Neuronal stem cell (in vitro differentiated cells): ENCODE measurements around the gene MTFMT.
"Not testable (repeated sequence)": the region's sequence is repeated elsewhere in the genome, so short reads cannot be mapped to it uniquely, and the experiment has no call there.

Experiments used
- DNase-seq: peaks from one replicate; pipeline ENCODE4 v3.0.0-alpha.2; 2013; ENCODE audit warnings: low spot score
- H2AFZ ChIP-seq: one replicate; pipeline ENCODE4 v1.6.1; 2013; ENCODE audit warnings: mild to moderate bottlenecking, low read length, inconsistent platforms
- H2AK5ac ChIP-seq: 2 replicates; pipeline ENCODE4 v1.6.1; 2013; ENCODE audit warnings: low read depth, mild to moderate bottlenecking, inconsistent platforms, low read length, moderate library complexity, mixed read lengths
- H2BK120ac ChIP-seq: 2 replicates; pipeline ENCODE4 v1.6.1; 2013; ENCODE audit warnings: low read depth, mild to moderate bottlenecking, inconsistent platforms, low read length, moderate library complexity, mixed read lengths
- H2BK12ac ChIP-seq: one replicate; pipeline ENCODE4 v1.6.1; 2013; ENCODE audit warnings: low read length, inconsistent platforms
- H2BK15ac ChIP-seq: 2 replicates; pipeline ENCODE4 v1.6.1; 2013; ENCODE audit warnings: mild to moderate bottlenecking, low read length, inconsistent platforms, mixed read lengths
- H2BK5ac ChIP-seq: one replicate; pipeline ENCODE4 v1.6.1; 2013; ENCODE audit warnings: inconsistent platforms, mild to moderate bottlenecking, low read length, moderate library complexity
- H3K14ac ChIP-seq: one replicate; pipeline ENCODE4 v1.6.1; 2013; ENCODE audit warnings: low read length, inconsistent platforms
- H3K18ac ChIP-seq: 2 replicates; pipeline ENCODE4 v1.6.1; 2013; ENCODE audit warnings: low read length, inconsistent platforms
- H3K23ac ChIP-seq: 2 replicates; pipeline ENCODE4 v1.6.1; 2013; ENCODE audit warnings: low read depth, mild to moderate bottlenecking, mixed read lengths, low read length, inconsistent platforms; ENCODE audit not compliant: poor library complexity
- H3K27ac ChIP-seq: replicated peaks from 3 replicates; pipeline ENCODE4 v1.5.1; 2013; ENCODE audit warnings: low read length, inconsistent platforms
- H3K27me3 ChIP-seq, 3 experiments: 2 replicates each; pipeline ENCODE4 v1.6.1; 2013; ENCODE audit warnings: low read length in 3 of 3, mild to moderate bottlenecking in 2 of 3, inconsistent platforms in 1 of 3, low read depth in 1 of 3, mixed read lengths in 1 of 3, moderate library complexity in 1 of 3; ENCODE audit not compliant: control insufficient read depth in 3 of 3, insufficient read depth in 3 of 3
- H3K36me3 ChIP-seq, 2 donors: replicated peaks in 1 of 2; 2 replicates each; pipeline ENCODE4 v1.6.1; 2013; ENCODE audit warnings: low read length in 2 of 2; ENCODE audit not compliant: control insufficient read depth in 2 of 2, insufficient read depth in 2 of 2
- H3K4ac ChIP-seq: 2 replicates; pipeline ENCODE4 v1.6.1; 2013; ENCODE audit warnings: inconsistent platforms, mild to moderate bottlenecking, low read length, moderate library complexity
- H3K4me1 ChIP-seq, 2 donors: 1 replicate in 1 of 2; 2 replicates in 1 of 2; pipeline ENCODE4 v1.6.1; 2013; ENCODE audit warnings: low read length in 2 of 2, low read depth in 1 of 2; ENCODE audit not compliant: control insufficient read depth in 2 of 2, insufficient read depth in 1 of 2
- H3K4me2 ChIP-seq: one replicate; pipeline ENCODE4 v1.6.1; 2013; ENCODE audit warnings: mild to moderate bottlenecking, low read length, inconsistent platforms; ENCODE audit not compliant: insufficient read depth, poor library complexity, severe bottlenecking
- H3K4me3 ChIP-seq, 2 donors: 2 replicates each; pipeline ENCODE4 v1.5.1; 2013; ENCODE audit warnings: low read length in 2 of 2, mild to moderate bottlenecking in 2 of 2, inconsistent platforms in 1 of 2, moderate library complexity in 1 of 2
- H3K79me1 ChIP-seq: one replicate; pipeline ENCODE4 v1.6.1; 2013; ENCODE audit warnings: low read depth, mild to moderate bottlenecking, inconsistent platforms, low read length, moderate library complexity
- H3K9ac ChIP-seq: one replicate; pipeline ENCODE4 v1.6.1; 2013; ENCODE audit warnings: mild to moderate bottlenecking, low read depth, low read length, inconsistent platforms; ENCODE audit not compliant: poor library complexity
- H3K9me3 ChIP-seq, 2 donors: replicated peaks in 1 of 2; 2 replicates each; pipeline versions ENCODE3 to v1.6.1; 2013; ENCODE audit warnings: low read length in 2 of 2, mild to moderate bottlenecking in 2 of 2, inconsistent platforms in 1 of 2, low read depth in 1 of 2, mixed read lengths in 1 of 2, moderate library complexity in 1 of 2; ENCODE audit not compliant: control insufficient read depth in 2 of 2, insufficient read depth in 1 of 2
- H4K8ac ChIP-seq: one replicate; pipeline ENCODE4 v1.6.1; 2013; ENCODE audit warnings: low read depth, mild to moderate bottlenecking, inconsistent platforms, low read length, moderate library complexity
- H4K91ac ChIP-seq: one replicate; pipeline ENCODE4 v1.6.1; 2013; ENCODE audit warnings: low read length, low read depth, mild to moderate bottlenecking, inconsistent platforms; ENCODE audit not compliant: poor library complexity
- WGBS, 2 donors: extraction: QIAGEN DNeasy Blood & Tissue Kit; methylation state at CpG; one replicate each; pipeline ENCODE4 v1.1.7; 2013; ENCODE audit warnings: missing lambda C conversion rate in 2 of 2, mixed read lengths in 1 of 2; ENCODE audit not compliant: insufficient read length in 2 of 2, insufficient replicate concordance in 1 of 2; ENCODE audit errors: extremely low coverage in 2 of 2; 5-methylcytosine and 5-hydroxymethylcytosine counted together

Gene MTFMT

GRCh38 chr15:65076486-65077290, 47.2 kb upstream of the MTFMT start, which contains the start of gene KBTBD13:
TSS of gene KBTBD13 (plus strand) at chr15:65076746. CDS start at chr15:65076816, 70 bp downstream.
- no peak within 1 kb of the TSS for H4K91ac ChIP-seq
- H3K27me3 ChIP-seq: peaks cover 0 to 24% (median 0%) of the 10 kb centered on the region in 3 experiments
- peaks cover 4% of the 10 kb centered on the region in 2 donors for H3K9me3 ChIP-seq
- peaks cover under 1 to 9% of the 10 kb centered on the region in 2 donors for H3K4me1 ChIP-seq
- no peak within 1 kb of the TSS for H3K4me2 ChIP-seq
- H4K8ac ChIP-seq: peak within 1 kb of the TSS; percentile 43
- no peak within 1 kb of the TSS for H2BK5ac ChIP-seq
- peak within 1 kb of the TSS; percentile 26 for H3K4ac ChIP-seq
- H3K9ac ChIP-seq: no peak within 1 kb of the TSS
- WGBS, 2 donors: no CpG with 5 or more reads among the region's 73 CpGs
- no peak within 1 kb of the TSS for H3K27ac ChIP-seq
- peak within 1 kb of the TSS; percentile 78 for H2AK5ac ChIP-seq
- no peak for DNase-seq
- peak within 1 kb of the TSS; percentile 84 for H2BK15ac ChIP-seq
- H3K14ac ChIP-seq: peak within 1 kb of the TSS; percentile 97
- H3K23ac ChIP-seq: no peak within 1 kb of the TSS
- peak within 1 kb of the TSS; percentile 92 for H2BK12ac ChIP-seq
- no peaks in the 10 kb centered on the region for H3K79me1 ChIP-seq
- H3K4me3 ChIP-seq: no peak within 1 kb of the TSS
- H2BK120ac ChIP-seq: peak within 1 kb of the TSS; percentile 75
- H3K36me3 ChIP-seq: no peaks in the 10 kb centered on the region
- peak within 1 kb of the TSS; percentile 82 for H3K18ac ChIP-seq
- H2AFZ ChIP-seq: peak within 1 kb of the TSS; percentile 59

GRCh38 chr15:65075607-65076395, 46.4 kb upstream of the MTFMT start:
- H2BK120ac ChIP-seq, H3K4me2 ChIP-seq, H2AK5ac ChIP-seq, H2BK15ac ChIP-seq, H3K18ac ChIP-seq, H3K9ac ChIP-seq, H3K4me1 ChIP-seq, H3K4ac ChIP-seq, DNase-seq, H3K27ac ChIP-seq, H2BK12ac ChIP-seq, H3K23ac ChIP-seq, H4K8ac ChIP-seq, H2BK5ac ChIP-seq, H4K91ac ChIP-seq, H3K79me1 ChIP-seq, H3K4me3 ChIP-seq, H3K9me3 ChIP-seq, H3K36me3 ChIP-seq, H3K14ac ChIP-seq: not testable (repeated sequence)
- no CpG with 5 or more reads among the region's 12 CpGs for WGBS, 2 donors
- peak overlapping the region; percentile 59 for H2AFZ ChIP-seq
- H3K27me3 ChIP-seq: peaks cover 0 to 15% (median 0%) of the 10 kb centered on the region in 3 experiments

GRCh38 chr15:65074946-65075345, 45.5 kb upstream of the MTFMT start:
- not testable (repeated sequence) for H3K18ac ChIP-seq, H3K27ac ChIP-seq, H2BK15ac ChIP-seq, H2AFZ ChIP-seq, H3K36me3 ChIP-seq, H3K14ac ChIP-seq, H2AK5ac ChIP-seq, DNase-seq, H3K9me3 ChIP-seq, H4K91ac ChIP-seq, H3K4me3 ChIP-seq, H3K79me1 ChIP-seq, H3K9ac ChIP-seq, H2BK120ac ChIP-seq, H2BK5ac ChIP-seq, H2BK12ac ChIP-seq, H3K4me2 ChIP-seq, H3K4ac ChIP-seq, H3K4me1 ChIP-seq, H3K23ac ChIP-seq, H4K8ac ChIP-seq
- peaks cover 0 to 16% (median 0%) of the 10 kb centered on the region in 3 experiments for H3K27me3 ChIP-seq
- WGBS, 2 donors: no CpG with 5 or more reads among the region's 22 CpGs

- H3K4ac ChIP-seq: no peak overlapping the region
- H4K91ac ChIP-seq: no peak overlapping the region
- DNase-seq: no peak
- H3K79me1 ChIP-seq: no peaks in the 10 kb centered on the region
- no peak overlapping the region for H3K9ac ChIP-seq
- H3K36me3 ChIP-seq: no peaks in the 10 kb centered on the region
- no peak overlapping the region for H2BK15ac ChIP-seq
- H3K23ac ChIP-seq: no peak overlapping the region
- no peak overlapping the region for H2BK12ac ChIP-seq
- no peak overlapping the region for H2AK5ac ChIP-seq
- H2AFZ ChIP-seq: no peak overlapping the region
- WGBS, 2 donors: no CpG with 5 or more reads among the region's 3 CpGs
- no peak overlapping the region for H2BK5ac ChIP-seq
- no peak overlapping the region for H3K14ac ChIP-seq
- H3K4me2 ChIP-seq: no peak overlapping the region
- no peak overlapping the region for H2BK120ac ChIP-seq
- peaks cover 0 to 6% of the 10 kb centered on the region in 2 donors for H3K4me1 ChIP-seq
- H3K9me3 ChIP-seq: peaks cover 2 to 4% of the 10 kb centered on the region in 2 donors
- H3K27me3 ChIP-seq: peaks cover 0 to 26% (median 0%) of the 10 kb centered on the region in 3 experiments
- no peak overlapping the region for H3K18ac ChIP-seq
- no peak overlapping the region for H3K4me3 ChIP-seq
- no peak overlapping the region for H4K8ac ChIP-seq
- H3K27ac ChIP-seq: no peak overlapping the region
Measured at GRCh38 chr15:65072617-65073016, 43.2 kb upstream of the MTFMT start.
